A549 (cell line): ENCODE data around the gene ZNF106. TPM values are rescaled to one million over a fixed set of nuclear protein-coding genes. Genes with fewer than 3 reads are reported as not detected.

ENCODE experiments used
- ATAC-seq, 2 experiments: fragments of 200-7000 bp in 1 of 2; fragments of >200 bp in 1 of 2; cut with Nextera tagmentation in 1 of 2; cut with Tn5 transposase in 1 of 2; 3 replicates each; pipeline versions ENCODE4 v1.8.0 to v1.9.1; 2018 to 2020; ENCODE audit warnings: mild to moderate bottlenecking in 1 of 2, moderate library complexity in 1 of 2
- CTCF ChIA-PET: fragments of 300-600 bp; sonication (Branson Sonifier 250); formaldehyde crosslinking; extraction: SDS; loops from one replicate; lab custom pipeline; 2021; ENCODE audit warnings: antibody characterized with exemption, inconsistent platforms; lab: Yijun Ruan, JAX
- POLR2A ChIA-PET: fragments of 350-600 bp; formaldehyde crosslinking; extraction: SDS; loops from one replicate; lab custom pipeline; 2021; ENCODE audit warnings: antibody characterized with exemption, inconsistent platforms; lab: Yijun Ruan, JAX
- DNase-seq, 2 experiments: peaks; one replicate each; pipeline versions ENCODE4 v3.0.0 to v3.0.0-alpha.2; 2011 to 2016; ENCODE audit warnings: low read depth in 1 of 2, low spot score in 1 of 2
- FAIRE-seq: peaks from 2 replicates; lab custom pipeline; 2011; peaks lifted over from hg19 to GRCh38; lab: Jason Lieb, UNC
- H3K27ac ChIP-seq, 2 experiments: fragments of >200 bp; sonication (Bioruptor Twin); formaldehyde crosslinking; 3 replicates each; pipeline ENCODE4 v1.5.1; 2016 to 2017
- H3K4me1 ChIP-seq: fragments of >200 bp; sonication (Bioruptor Twin); formaldehyde crosslinking; 3 replicates; pipeline ENCODE4 v1.6.1; 2016
- H3K4me2 ChIP-seq: fragments of >200 bp; sonication (Bioruptor Twin); formaldehyde crosslinking; 3 replicates; pipeline ENCODE4 v1.6.1; 2016
- H3K4me3 ChIP-seq: fragments of >200 bp; sonication (Bioruptor Twin); formaldehyde crosslinking; 3 replicates; pipeline ENCODE4 v1.5.1; 2016
- H3K9me3 ChIP-seq: fragments of >200 bp; sonication (Bioruptor Twin); formaldehyde crosslinking; 3 replicates; pipeline ENCODE4 v1.6.1; 2016
- CBX2 ChIP-seq: fragments of 200-600 bp; sonication (generic); IDR thresholded peaks from 2 replicates; pipeline ENCODE4 v1.6.1; 2016; ENCODE audit warnings: low read depth, mild to moderate bottlenecking, borderline replicate concordance
- CBX8 ChIP-seq: fragments of 200-600 bp; sonication (generic); IDR thresholded peaks from 2 replicates; pipeline ENCODE4 v1.6.1; 2016
- CEBPB ChIP-seq, 2 experiments: fragments of >200 bp in 1 of 2; sonication (Bioruptor Twin) in 1 of 2; formaldehyde crosslinking in 1 of 2; IDR thresholded peaks; 2 replicates each; pipeline ENCODE4 v1.6.1; 2012 to 2016
- CHD4 ChIP-seq: fragments of 200-600 bp; sonication (generic); IDR thresholded peaks from 2 replicates; pipeline ENCODE4 v1.6.1; 2016; ENCODE audit warnings: antibody characterized with exemption, mild to moderate bottlenecking, borderline replicate concordance
- E2F6 ChIP-seq: IDR thresholded peaks from 2 replicates; pipeline ENCODE4 v1.6.1; 2012; ENCODE audit warnings: low read depth, borderline replicate concordance
- EHF ChIP-seq: fragments of 250-450 bp; sonication (Bioruptor Pico); IDR thresholded peaks from 2 replicates; pipeline ENCODE4 v1.5.0; 2020; ENCODE audit warnings: mild to moderate bottlenecking
- EHMT2 ChIP-seq: fragments of 200-600 bp; sonication (generic); IDR thresholded peaks from 2 replicates; pipeline ENCODE4 v1.6.1; 2016; ENCODE audit warnings: antibody characterized with exemption, low read depth, mild to moderate bottlenecking, moderate library complexity
- ESRRA ChIP-seq: fragments of 150-350 bp; IDR thresholded peaks from 2 replicates; pipeline ENCODE4 v1.6.1; 2014; ENCODE audit warnings: mild to moderate bottlenecking, low read length, borderline replicate concordance
- FOSB ChIP-seq: fragments of 250-450 bp; sonication (Bioruptor Pico); IDR thresholded peaks from 2 replicates; pipeline ENCODE4 v1.5.0; 2020; ENCODE audit warnings: mild to moderate bottlenecking, moderate library complexity
- HOXB13 ChIP-seq: fragments of 250-450 bp; sonication (Bioruptor Pico); IDR thresholded peaks from 2 replicates; pipeline ENCODE4 v1.5.0; 2020; ENCODE audit warnings: low read depth, mild to moderate bottlenecking, moderate library complexity
- JUNB ChIP-seq: fragments of >200 bp; sonication (Bioruptor Twin); formaldehyde crosslinking; IDR thresholded peaks from 2 replicates; pipeline ENCODE4 v1.6.1; 2016
- MAFK ChIP-seq: fragments of 450-650 bp; IDR thresholded peaks from 2 replicates; pipeline ENCODE4 v1.6.1; 2014; ENCODE audit not compliant: partially characterized antibody
- MAX ChIP-seq: IDR thresholded peaks from 2 replicates; pipeline ENCODE4 v1.6.1; 2012
- MAZ ChIP-seq: fragments of 150-350 bp; IDR thresholded peaks from 2 replicates; pipeline ENCODE4 v1.6.1; 2014; ENCODE audit warnings: antibody characterized with exemption, low read depth, low read length, borderline replicate concordance
- MYC ChIP-seq: IDR thresholded peaks from 2 replicates; pipeline ENCODE4 v1.6.1; 2012; ENCODE audit warnings: mild to moderate bottlenecking, inconsistent platforms, low read length, improper control_type of control experiment, borderline replicate concordance
- NFE2L2 ChIP-seq: fragments of 150-350 bp; conservative IDR thresholded peaks from 2 replicates; pipeline ENCODE4 v1.6.1; 2014; ENCODE audit warnings: low read length
- NPAS2 ChIP-seq: fragments of 250-450 bp; sonication (Bioruptor Pico); IDR thresholded peaks from 2 replicates; pipeline ENCODE4 v1.8.0; 2022; ENCODE audit warnings: mild to moderate bottlenecking, moderate library complexity, borderline replicate concordance
- NR3C1 ChIP-seq: fragments of >200 bp; sonication (Bioruptor Twin); formaldehyde crosslinking; IDR thresholded peaks from 3 replicates; pipeline ENCODE4 v1.6.1; 2017
- PBX3 ChIP-seq: IDR thresholded peaks from 2 replicates; pipeline ENCODE4 v1.6.1; 2012
- PHF8 ChIP-seq: fragments of 200-600 bp; sonication (generic); IDR thresholded peaks from 2 replicates; pipeline ENCODE4 v1.6.1; 2016; ENCODE audit warnings: low read depth, mild to moderate bottlenecking, antibody characterized with exemption, moderate library complexity, borderline replicate concordance
- POLR2A ChIP-seq: IDR thresholded peaks from 2 replicates; pipeline ENCODE4 v1.6.1; 2012; ENCODE audit warnings: mild to moderate bottlenecking, low read length
- SMC3 ChIP-seq: fragments of >200 bp; sonication (Bioruptor Twin); formaldehyde crosslinking; IDR thresholded peaks from 3 replicates; pipeline ENCODE4 v1.6.1; 2018; ENCODE audit warnings: inconsistent platforms
- SREBF2 ChIP-seq: fragments of 450-650 bp; IDR thresholded peaks from 2 replicates; pipeline ENCODE4 v1.6.1; 2014; ENCODE audit warnings: mild to moderate bottlenecking, moderate library complexity
- TFCP2L1 ChIP-seq: fragments of 250-450 bp; sonication (Bioruptor Pico); IDR thresholded peaks from 2 replicates; pipeline ENCODE4 v1.5.0; 2021; ENCODE audit warnings: mild to moderate bottlenecking
- ZNF302 ChIP-seq: fragments of 250-450 bp; sonication (Bioruptor Pico); IDR thresholded peaks from 2 replicates; pipeline ENCODE4 v1.9.0; 2021; ENCODE audit warnings: inconsistent platforms, mild to moderate bottlenecking, moderate library complexity
- ZSCAN20 ChIP-seq: fragments of 250-450 bp; sonication (Bioruptor Pico); IDR thresholded peaks from 2 replicates; pipeline ENCODE4 v1.8.0; 2022; ENCODE audit warnings: mild to moderate bottlenecking, moderate library complexity
- WGBS: methylation state at CpG from one replicate; pipeline ENCODE4 v1.1.6; 2017; ENCODE audit errors: missing lambda C conversion rate; 5-methylcytosine and 5-hydroxymethylcytosine counted together
- polyA plus RNA-seq, 4 experiments: library from polyadenylated mRNA; depleted of rRNA in 3 of 4; stranded (reverse); fragments of >200 nt; fragmentation: RNase III in 1 of 4; extraction: RNeasy Plus Mini Kit Qiagen cat#74134 plus additional on column Dnase treatment in 1 of 4; gene quantifications; 2 replicates in 3 of 4; 3 replicates in 1 of 4; pipeline ENCODE4 v1.2.3, GENCODE V29; 2011 to 2017

ZNF106 gene
- polyA plus RNA-seq, 2 of the 4 experiments (the other 2 are of a cell fraction), result 7.8 to 19.3 TPM

GRCh38 chr15:42403389-42403788, 87.6 kb downstream of the ZNF106 start (continued):
- no peak for TF ChIP-seq PHF8

- H3K4me1 ChIP-seq, result no peaks in the 10 kb centered on the region
- WGBS, result 66% methylated on average over 14 of the region's 15 CpGs
- H3K9me3 ChIP-seq, result no peaks in the 10 kb centered on the region
- POLR2A ChIA-PET, result no interaction called here
- DNase-seq (no peak), ATAC-seq (no peak), FAIRE-seq (no peak)
- no peak for TF ChIP-seq NR3C1
- no peak for TF ChIP-seq SREBF2
- TF ChIP-seq MYC, result no peak
- TF ChIP-seq E2F6, result no peak
- no peak for TF ChIP-seq ZNF302 (CRISPR knock-in tag)
- no peak for TF ChIP-seq TFCP2L1 (CRISPR knock-in tag)
- no peak for TF ChIP-seq NFE2L2
- no peak for TF ChIP-seq ZSCAN20 (CRISPR knock-in tag)
- TF ChIP-seq HOXB13 (CRISPR knock-in tag), result no peak
- TF ChIP-seq CBX2, result no peak
- no peak for TF ChIP-seq SMC3
- TF ChIP-seq CHD4, result no peak
- TF ChIP-seq NPAS2, result no peak
- TF ChIP-seq EHMT2, result no peak
- TF ChIP-seq FOSB (CRISPR knock-in tag), result no peak
- TF ChIP-seq JUNB, result no peak
- no peak for TF ChIP-seq MAFK
- H3K4me2 ChIP-seq, result no peak overlapping the region
- H3K27ac ChIP-seq, result no peak overlapping the region
- CTCF ChIA-PET, result no interaction called here
- no peak overlapping the region for H3K4me3 ChIP-seq
Observed at GRCh38 chr15:42402455-42403205, 88.3 kb downstream of the ZNF106 start.

- Histone ChIP-seq H3K4me3 (no peak overlapping the region), H3K27ac (no peak overlapping the region), H3K4me1 (no peaks in the 10 kb centered on the region), H3K4me2 (no peak overlapping the region), H3K9me3 (no peaks in the 10 kb centered on the region)
- no peak for ATAC-seq
- DNase-seq, result no peak
- no peak for TF ChIP-seq EHF (CRISPR knock-in tag)
- no peak for TF ChIP-seq POLR2A
- TF ChIP-seq CBX8, result no peak
- TF ChIP-seq FOSB (CRISPR knock-in tag), result no peak
- no peak for TF ChIP-seq ESRRA
- TF ChIP-seq MAZ, result no peak
- TF ChIP-seq CEBPB (IDR thresholded peaks at IDR 0.05), result no peak
- no peak for TF ChIP-seq PBX3
- TF ChIP-seq MAX, result no peak
- no peak for FAIRE-seq
- CTCF ChIA-PET, result no interaction called here
- POLR2A ChIA-PET, result no interaction called here
- 80% methylated on average over 22 of the region's 24 CpGs for WGBS
Observed at GRCh38 chr15:42401544-42402454, 89.1 kb downstream of the ZNF106 start.
